SK-N-SH (cell line): Measurements from ENCODE around the gene CTSE. TPM values are rescaled to one million over a fixed set of nuclear protein-coding genes. Genes with fewer than 3 reads are reported as not detected.

Experiments
- CTCF ChIA-PET: fragments of 300-600, 350-600 bp; formaldehyde crosslinking; extraction: SDS; loops from one replicate; lab custom pipeline; 2021; lab: Yijun Ruan, JAX
- POLR2A ChIA-PET: fragments of 350-600 bp; sonication (Branson Sonifier 250); formaldehyde crosslinking; extraction: SDS; loops from one replicate; lab custom pipeline; 2020; ENCODE audit warnings: antibody characterized with exemption, inconsistent platforms; lab: Yijun Ruan, JAX
- DNase-seq: peaks from one replicate; pipeline ENCODE4 v3.0.0; 2012
- H2AFZ ChIP-seq: fragments of 200-600 bp; sonication (generic); 2 replicates; pipeline ENCODE4 v1.8.1; 2016; ENCODE audit warnings: antibody characterized with exemption, mild to moderate bottlenecking, low read depth
- H3F3A ChIP-seq: fragments of 200-600 bp; sonication (generic); replicated peaks from 2 replicates; pipeline ENCODE3; 2016; ENCODE audit warnings: antibody characterized with exemption, mild to moderate bottlenecking; ENCODE audit not compliant: insufficient read depth
- H3K27ac ChIP-seq, 2 experiments: fragments of 200-500 bp in 1 of 2; fragments of 200-600 bp in 1 of 2; sonication (Bioruptor generic) in 1 of 2; sonication (generic), shearing (Covaris generic) in 1 of 2; 2 replicates each; pipeline versions ENCODE4 v1.5.1 to v1.6.1; 2014 to 2016; ENCODE audit warnings: low read depth in 2 of 2, inconsistent platforms in 1 of 2, low read length in 1 of 2, mild to moderate bottlenecking in 1 of 2, mixed read lengths in 1 of 2
- H3K27me3 ChIP-seq: fragments of 200-600 bp; sonication (generic), shearing (Covaris generic); 2 replicates; pipeline ENCODE4 v1.6.1; 2016; ENCODE audit warnings: mixed run types; ENCODE audit not compliant: insufficient read depth
- H3K36me3 ChIP-seq, 2 experiments: fragments of 200-500 bp in 1 of 2; fragments of 200-600 bp in 1 of 2; sonication (Bioruptor generic) in 1 of 2; sonication (generic) in 1 of 2; replicated peaks in 1 of 2; 2 replicates each; pipeline versions ENCODE3 to v1.5.1; 2014 to 2016; ENCODE audit warnings: low read length in 1 of 2, mild to moderate bottlenecking in 1 of 2; ENCODE audit not compliant: insufficient read depth in 2 of 2, control insufficient read depth in 1 of 2
- H3K4me1 ChIP-seq, 2 experiments: fragments of 200-500 bp in 1 of 2; fragments of 200-600 bp in 1 of 2; sonication (Bioruptor generic) in 1 of 2; sonication (generic), shearing (Covaris generic) in 1 of 2; 2 replicates each; pipeline versions ENCODE4 v1.5.1 to v1.6.1; 2014 to 2016; ENCODE audit warnings: low read depth in 1 of 2, low read length in 1 of 2, mixed run types in 1 of 2; ENCODE audit not compliant: insufficient read depth in 2 of 2, control insufficient read depth in 1 of 2
- H3K4me2 ChIP-seq: fragments of 200-600 bp; sonication (generic), shearing (Covaris generic); 2 replicates; pipeline ENCODE4 v1.6.1; 2017; ENCODE audit warnings: mixed run types
- H3K4me3 ChIP-seq, 2 experiments: fragments of 200-500 bp in 1 of 2; fragments of 200-600 bp in 1 of 2; sonication (Bioruptor generic) in 1 of 2; sonication (generic), shearing (Covaris generic) in 1 of 2; 2 replicates each; pipeline versions ENCODE4 v1.5.1 to v1.8.1; 2014 to 2016; ENCODE audit warnings: low read depth in 2 of 2, inconsistent platforms in 1 of 2, low read length in 1 of 2, mild to moderate bottlenecking in 1 of 2, mixed read lengths in 1 of 2, moderate library complexity in 1 of 2
- H3K79me2 ChIP-seq: fragments of 200-600 bp; sonication (generic); 2 replicates; pipeline ENCODE4 v1.8.1; 2017; ENCODE audit warnings: mild to moderate bottlenecking; ENCODE audit not compliant: insufficient read depth
- H3K9ac ChIP-seq: fragments of 200-600 bp; sonication (generic); 2 replicates; pipeline ENCODE4 v1.6.1; 2017; ENCODE audit warnings: mixed run types
- H3K9me2 ChIP-seq: fragments of 200-600 bp; sonication (generic); 2 replicates; pipeline ENCODE4 v1.6.1; 2017; ENCODE audit warnings: mixed run types
- H3K9me3 ChIP-seq: fragments of 200-600 bp; sonication (generic); 2 replicates; pipeline ENCODE4 v1.6.1; 2017; ENCODE audit warnings: mixed run types, mild to moderate bottlenecking, moderate library complexity
- H4K20me1 ChIP-seq: fragments of 200-600 bp; sonication (generic); 2 replicates; pipeline ENCODE4 v1.6.1; 2017; ENCODE audit warnings: mild to moderate bottlenecking, mixed run types; ENCODE audit not compliant: insufficient read depth
- ELF1 ChIP-seq: IDR thresholded peaks from 2 replicates; pipeline ENCODE4 v1.4.0; 2012
- EP300 ChIP-seq, 2 experiments: IDR thresholded peaks; 2 replicates each; pipeline versions ENCODE4 v1.4.0 to v1.6.1; 2012; ENCODE audit warnings: borderline replicate concordance in 1 of 2, low read depth in 1 of 2, low read length in 1 of 2
- EZH2phosphoT487 ChIP-seq: fragments of 200-600 bp; sonication (generic); IDR thresholded peaks from 2 replicates; pipeline ENCODE4 v1.6.1; 2017; ENCODE audit warnings: low read depth, mixed run types, mild to moderate bottlenecking, antibody characterized with exemption, moderate library complexity, borderline replicate concordance
- FOXM1 ChIP-seq: IDR thresholded peaks from 2 replicates; pipeline ENCODE4 v1.4.0; 2012; ENCODE audit warnings: low read depth, mild to moderate bottlenecking
- GATA2 ChIP-seq: sonication (generic); formaldehyde crosslinking; IDR thresholded peaks from 2 replicates; pipeline ENCODE4 v1.5.0; 2020; ENCODE audit warnings: mild to moderate bottlenecking, missing genetic modification reagents
- JUND ChIP-seq: IDR thresholded peaks from 2 replicates; pipeline ENCODE4 v1.4.0; 2012
- MEF2A ChIP-seq: IDR thresholded peaks from 2 replicates; pipeline ENCODE4 v1.4.0; 2012; ENCODE audit warnings: low read depth, borderline replicate concordance
- MXI1 ChIP-seq: IDR thresholded peaks from 2 replicates; pipeline ENCODE4 v1.6.1; 2012; ENCODE audit warnings: mild to moderate bottlenecking, low read depth, low read length, improper control_type of control experiment
- NFIC ChIP-seq: IDR thresholded peaks from 2 replicates; pipeline ENCODE4 v1.4.0; 2012; ENCODE audit warnings: borderline replicate concordance
- NRF1 ChIP-seq: IDR thresholded peaks from 2 replicates; pipeline ENCODE4 v1.6.1; 2012; ENCODE audit warnings: low read depth, mild to moderate bottlenecking, low read length
- RAD21 ChIP-seq: IDR thresholded peaks from 2 replicates; pipeline ENCODE4 v1.6.1; 2012; ENCODE audit warnings: mild to moderate bottlenecking, low read length
- RCOR1 ChIP-seq: fragments of 150-350 bp; IDR thresholded peaks from 2 replicates; pipeline ENCODE4 v1.6.1; 2017; ENCODE audit warnings: antibody characterized with exemption, low read length
- RFX5 ChIP-seq: IDR thresholded peaks from 2 replicates; pipeline ENCODE4 v1.6.1; 2012; ENCODE audit warnings: mild to moderate bottlenecking, improper control_type of control experiment, low read length
- SMC3 ChIP-seq: IDR thresholded peaks from 2 replicates; pipeline ENCODE4 v1.6.1; 2012; ENCODE audit warnings: low read depth, low read length, improper control_type of control experiment
- TCF12 ChIP-seq: IDR thresholded peaks from 2 replicates; pipeline ENCODE4 v1.4.0; 2012
- TEAD4 ChIP-seq: IDR thresholded peaks from 2 replicates; pipeline ENCODE4 v1.4.0; 2012; ENCODE audit warnings: mild to moderate bottlenecking, borderline replicate concordance; ENCODE audit not compliant: insufficient read depth
- WGBS: methylation state at CpG from one replicate; pipeline ENCODE4 v1.1.6; 2017; ENCODE audit warnings: low lambda C conversion rate; 5-methylcytosine and 5-hydroxymethylcytosine counted together
- polyA plus RNA-seq, 3 experiments: library from polyadenylated mRNA; depleted of rRNA; stranded (reverse); fragments of >200 nt; gene quantifications; 2 replicates each; pipeline ENCODE4 v1.2.3, GENCODE V29; 2012
- TF ChIP-seq, protein P1 (sequence below): IDR thresholded peaks from 2 replicates; pipeline ENCODE4 v1.4.0; 2012; ENCODE audit warnings: low read depth
- TF ChIP-seq, protein P2 (sequence below): fragments of 150-350 bp; IDR thresholded peaks from 2 replicates; pipeline ENCODE4 v1.6.1; 2016; ENCODE audit warnings: mild to moderate bottlenecking, low read depth, low read length
- TF ChIP-seq, protein P3 (sequence below): fragments of 200-600 bp; sonication (generic); IDR thresholded peaks from 2 replicates; pipeline ENCODE4 v1.6.1; 2017; ENCODE audit warnings: antibody characterized with exemption, mild to moderate bottlenecking, moderate library complexity

CTSE gene
- polyA plus RNA-seq, 1 of the 3 experiments (the other 2 are of a cell fraction), result not detected

DNA sequence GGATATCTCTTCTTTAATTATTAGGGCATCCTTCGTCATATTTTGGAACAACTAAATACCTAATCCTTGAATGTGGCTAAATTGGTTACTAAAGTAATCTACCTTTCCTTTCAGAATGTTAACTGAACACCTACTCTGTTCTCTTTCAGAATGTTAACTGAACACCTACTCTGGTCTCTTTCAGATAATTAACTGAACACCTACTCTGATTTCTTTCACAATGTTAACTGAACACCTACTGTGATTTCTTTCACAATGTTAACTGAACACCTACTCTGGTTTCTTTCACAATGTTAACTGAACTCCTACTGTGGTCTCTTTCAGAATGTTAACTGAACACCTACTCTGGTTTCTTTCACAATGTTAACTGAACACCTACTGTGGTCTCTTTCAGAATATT is 42.4 kb downstream of the CTSE start (continued):
- no peak for TF ChIP-seq NFIC
- TF ChIP-seq EP300 (IDR thresholded peaks at IDR 0.05; ENCODE audit: borderline replicate concordance in 1 of 2, low read depth in 1 of 2, low read length in 1 of 2), result no peak
- no peak for TF ChIP-seq MXI1
- no peak for TF ChIP-seq ELF1
- TF ChIP-seq EZH2phosphoT487, result no peak

DNA sequence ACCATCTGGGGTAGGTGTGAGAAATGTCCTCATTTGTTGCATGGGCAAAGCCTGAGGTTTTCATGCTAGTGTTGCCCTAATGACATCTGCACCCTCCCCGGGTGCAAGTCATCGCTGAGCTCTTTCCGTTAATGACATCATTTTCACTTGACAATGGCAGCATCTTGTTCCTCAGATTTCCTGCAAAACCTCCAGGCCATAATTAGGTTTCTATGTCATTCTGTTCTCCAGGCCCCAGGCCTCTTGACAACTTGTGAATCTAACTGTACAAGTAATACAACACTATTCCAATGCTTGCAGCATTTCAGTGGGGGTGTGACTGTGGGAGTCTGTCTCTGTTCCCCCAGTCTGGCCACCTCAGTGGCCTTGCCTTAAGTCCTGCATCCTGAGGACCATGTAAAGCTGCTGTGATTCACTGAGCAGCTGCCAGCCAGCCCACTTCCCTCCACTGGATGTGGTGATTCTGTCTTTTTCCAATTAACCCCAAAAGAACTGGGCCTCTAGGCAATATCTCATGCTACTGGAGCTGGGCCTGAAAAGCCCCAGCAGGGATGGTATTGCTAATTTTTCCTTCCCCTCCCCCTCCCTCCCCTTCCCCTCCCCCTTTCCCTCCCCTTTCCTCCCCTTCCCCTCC is 43.3 kb downstream of the CTSE start:
- Histone ChIP-seq H3K4me2 (no peak overlapping the region), H3K9me3 (no peaks in the 10 kb centered on the region), H4K20me1 (no peaks in the 10 kb centered on the region), H3K79me2 (no peaks in the 10 kb centered on the region), H2AFZ (no peak overlapping the region), H3K4me1 (peaks cover 0 to 12% of the 10 kb centered on the region in 2 experiments; a peak in 1 of 4 replicates), H3K9me2 (no peaks in the 10 kb centered on the region), H3K36me3 (no peaks in the 10 kb centered on the region), H3K27me3 (no peaks in the 10 kb centered on the region)
- CTCF ChIA-PET, result interaction anchor here (0.7 to 12.5 kb wide), 12 partner anchors 11 to 389 kb away, joined by 3 to 366 read pairs (median 4); partner anchors contain the start of gene SLC26A9
- WGBS, result 53% methylated on average over 3 of the region's 3 CpGs
- POLR2A ChIA-PET, result no interaction called here
- TF ChIP-seq GATA2 (CRISPR knock-in tag), result no peak
- TF ChIP-seq ELF1, result no peak
- no peak for TF ChIP-seq TEAD4
- TF ChIP-seq, protein P1, sequence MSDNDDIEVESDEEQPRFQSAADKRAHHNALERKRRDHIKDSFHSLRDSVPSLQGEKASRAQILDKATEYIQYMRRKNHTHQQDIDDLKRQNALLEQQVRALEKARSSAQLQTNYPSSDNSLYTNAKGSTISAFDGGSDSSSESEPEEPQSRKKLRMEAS, result no peak
- TF ChIP-seq FOXM1, result no peak
- TF ChIP-seq NRF1, result no peak
- no peak for TF ChIP-seq JUND
- no peak for TF ChIP-seq EP300 (IDR thresholded peaks at IDR 0.05; ENCODE audit: borderline replicate concordance in 1 of 2, low read depth in 1 of 2, low read length in 1 of 2)
- TF ChIP-seq, protein P2, sequence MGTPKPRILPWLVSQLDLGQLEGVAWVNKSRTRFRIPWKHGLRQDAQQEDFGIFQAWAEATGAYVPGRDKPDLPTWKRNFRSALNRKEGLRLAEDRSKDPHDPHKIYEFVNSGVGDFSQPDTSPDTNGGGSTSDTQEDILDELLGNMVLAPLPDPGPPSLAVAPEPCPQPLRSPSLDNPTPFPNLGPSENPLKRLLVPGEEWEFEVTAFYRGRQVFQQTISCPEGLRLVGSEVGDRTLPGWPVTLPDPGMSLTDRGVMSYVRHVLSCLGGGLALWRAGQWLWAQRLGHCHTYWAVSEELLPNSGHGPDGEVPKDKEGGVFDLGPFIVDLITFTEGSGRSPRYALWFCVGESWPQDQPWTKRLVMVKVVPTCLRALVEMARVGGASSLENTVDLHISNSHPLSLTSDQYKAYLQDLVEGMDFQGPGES, result no peak
- no peak for TF ChIP-seq MEF2A
- TF ChIP-seq RAD21, result no peak
- TF ChIP-seq, all 33 proteins: peak for 0
- Histone ChIP-seq H3K9ac (no peak overlapping the region), H3K4me3 (no peak overlapping the region), H3F3A (no peaks in the 10 kb centered on the region), H3K27ac (no peak overlapping the region)
- peak; percentile 38 for DNase-seq

DNA sequence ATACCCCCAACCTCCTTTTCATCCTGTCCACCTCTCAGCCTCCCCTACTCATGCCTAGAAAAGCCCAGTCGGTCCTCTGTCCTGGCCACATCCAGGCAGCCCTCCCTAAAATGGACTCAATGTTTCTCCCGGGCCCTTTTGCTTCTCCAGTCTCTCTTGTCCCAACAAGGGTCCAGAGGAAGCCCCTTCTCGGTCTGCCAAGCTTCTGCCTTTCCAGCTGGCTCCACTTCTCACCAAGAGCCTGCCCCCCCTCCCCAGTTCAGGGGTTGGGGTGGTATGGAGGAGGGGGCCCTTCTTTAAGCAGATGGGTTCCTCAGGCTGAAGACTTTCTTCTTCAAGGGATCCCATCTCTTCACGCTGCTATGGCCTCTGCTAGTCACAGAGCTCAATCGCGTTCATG is 44.4 kb downstream of the CTSE start:
- TF ChIP-seq ELF1 (no peak), EZH2phosphoT487 (no peak), MXI1 (no peak), RCOR1 (no peak), TCF12 (no peak), EP300 (IDR thresholded peaks at IDR 0.05; ENCODE audit: borderline replicate concordance in 1 of 2, low read depth in 1 of 2, low read length in 1 of 2) (no peak), SMC3 (no peak), NRF1 (no peak), RFX5 (no peak), JUND (no peak)
- TF ChIP-seq, protein P3, sequence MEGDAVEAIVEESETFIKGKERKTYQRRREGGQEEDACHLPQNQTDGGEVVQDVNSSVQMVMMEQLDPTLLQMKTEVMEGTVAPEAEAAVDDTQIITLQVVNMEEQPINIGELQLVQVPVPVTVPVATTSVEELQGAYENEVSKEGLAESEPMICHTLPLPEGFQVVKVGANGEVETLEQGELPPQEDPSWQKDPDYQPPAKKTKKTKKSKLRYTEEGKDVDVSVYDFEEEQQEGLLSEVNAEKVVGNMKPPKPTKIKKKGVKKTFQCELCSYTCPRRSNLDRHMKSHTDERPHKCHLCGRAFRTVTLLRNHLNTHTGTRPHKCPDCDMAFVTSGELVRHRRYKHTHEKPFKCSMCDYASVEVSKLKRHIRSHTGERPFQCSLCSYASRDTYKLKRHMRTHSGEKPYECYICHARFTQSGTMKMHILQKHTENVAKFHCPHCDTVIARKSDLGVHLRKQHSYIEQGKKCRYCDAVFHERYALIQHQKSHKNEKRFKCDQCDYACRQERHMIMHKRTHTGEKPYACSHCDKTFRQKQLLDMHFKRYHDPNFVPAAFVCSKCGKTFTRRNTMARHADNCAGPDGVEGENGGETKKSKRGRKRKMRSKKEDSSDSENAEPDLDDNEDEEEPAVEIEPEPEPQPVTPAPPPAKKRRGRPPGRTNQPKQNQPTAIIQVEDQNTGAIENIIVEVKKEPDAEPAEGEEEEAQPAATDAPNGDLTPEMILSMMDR, result no peak
- TF ChIP-seq, protein P2, result no peak
- Histone ChIP-seq H4K20me1 (no peaks in the 10 kb centered on the region), H3K36me3 (no peaks in the 10 kb centered on the region), H3K9me2 (no peaks in the 10 kb centered on the region), H3K9me3 (no peaks in the 10 kb centered on the region), H3K4me2 (no peak overlapping the region), H3K27ac (no peak overlapping the region), H3K9ac (no peak overlapping the region), H3K79me2 (no peaks in the 10 kb centered on the region), H3K27me3 (no peaks in the 10 kb centered on the region), H2AFZ (no peak overlapping the region), H3F3A (no peaks in the 10 kb centered on the region), H3K4me3 (no peak overlapping the region), H3K4me1 (peaks cover 0 to 12% of the 10 kb centered on the region in 2 experiments; a peak in 1 of 4 replicates)
- ChIA-PET CTCF (interaction anchor here (1.0 to 12.5 kb wide), 14 partner anchors 8 to 388 kb away, joined by 3 to 366 read pairs (median 46); partner anchors contain the start of gene SLC26A9), POLR2A (no interaction called here)
- WGBS, result 66% methylated on average over 6 of the region's 6 CpGs
- no peak for DNase-seq
